ENCODE measurements around the gene MYPN. TPM values are rescaled to one million over a fixed set of nuclear protein-coding genes. Genes with fewer than 3 reads are reported as not detected.
"Not testable (repeated sequence)": the region's sequence is repeated elsewhere in the genome, so short reads cannot be mapped to it uniquely, and the experiment has no call there.

The MYPN gene
- total RNA-seq, 2 donors from 2014 or later: not detected

- no peak for ATAC-seq (replicated peaks in 1 of 2)
- no peaks in the 10 kb centered on the region for H3K4me1 Mint-ChIP-seq (ENCODE audit: low read depth)
- H3K27ac Mint-ChIP-seq: no peak overlapping the region
- H3K27me3 Mint-ChIP-seq (ENCODE audit: low read depth): no peaks in the 10 kb centered on the region
- H3K36me3 Mint-ChIP-seq (ENCODE audit: insufficient read depth in 2 of 2): no peaks in the 10 kb centered on the region
- DNase-seq: no peak
- no peaks in the 10 kb centered on the region for H3K9me3 Mint-ChIP-seq
- no peak overlapping the region for H3K4me3 Mint-ChIP-seq
These were observed 36.8 kb downstream of the MYPN start for GRCh38 chr10:68146133-68146532.

- ATAC-seq (replicated peaks in 1 of 2) (peak in 1 of 2 donors; percentile 55), DNase-seq (no peak)
- Mint-ChIP-seq H3K4me3 (no peak overlapping the region), H3K27ac (no peak overlapping the region), H3K9me3 (no peaks in the 10 kb centered on the region), H3K27me3 (ENCODE audit: low read depth) (peaks cover 5% of the 10 kb centered on the region), H3K36me3 (ENCODE audit: insufficient read depth in 2 of 2) (no peaks in the 10 kb centered on the region), H3K4me1 (ENCODE audit: low read depth) (peaks cover 9% of the 10 kb centered on the region)
These were observed 42.2 kb downstream of the MYPN start for GRCh38 chr10:68151453-68151852.

GRCh38 chr10:68153473-68154210 lies 44.4 kb downstream of the MYPN start:
- H3K4me1 Mint-ChIP-seq (ENCODE audit: low read depth): peaks cover 9% of the 10 kb centered on the region
- peak; percentile 31 to 60 for ATAC-seq (replicated peaks in 1 of 2)

GRCh38 chr10:68154211-68154497 lies 44.9 kb downstream of the MYPN start:
- peaks cover 5% of the 10 kb centered on the region for H3K27me3 Mint-ChIP-seq (ENCODE audit: low read depth)
- peaks cover 9% of the 10 kb centered on the region for H3K4me1 Mint-ChIP-seq (ENCODE audit: low read depth)
- no peak overlapping the region for H3K27ac Mint-ChIP-seq

More at GRCh38 chr10:68153473-68154210, 44.4 kb downstream of the MYPN start:
- Mint-ChIP-seq H3K4me3 (no peak overlapping the region), H3K27ac (no peak overlapping the region), H3K9me3 (no peaks in the 10 kb centered on the region), H3K27me3 (ENCODE audit: low read depth) (peaks cover 5% of the 10 kb centered on the region), H3K36me3 (ENCODE audit: insufficient read depth in 2 of 2) (no peaks in the 10 kb centered on the region)
- DNase-seq: no peak

GRCh38 chr10:68155615-68156210 lies 46.4 kb downstream of the MYPN start:
- Mint-ChIP-seq H3K4me3 (no peak overlapping the region), H3K27me3 (ENCODE audit: low read depth) (peaks cover 5% of the 10 kb centered on the region), H3K36me3 (ENCODE audit: insufficient read depth in 2 of 2) (no peaks in the 10 kb centered on the region), H3K9me3 (no peaks in the 10 kb centered on the region), H3K4me1 (ENCODE audit: low read depth) (peaks cover 9% of the 10 kb centered on the region), H3K27ac (no peak overlapping the region)
- DNase-seq (no peak), ATAC-seq (replicated peaks in 1 of 2) (no peak)

More at GRCh38 chr10:68154211-68154497, 44.9 kb downstream of the MYPN start:
- H3K36me3 Mint-ChIP-seq (ENCODE audit: insufficient read depth in 2 of 2): no peaks in the 10 kb centered on the region
- ATAC-seq (replicated peaks in 1 of 2) (no peak), DNase-seq (no peak)
- no peak overlapping the region for H3K4me3 Mint-ChIP-seq
- no peaks in the 10 kb centered on the region for H3K9me3 Mint-ChIP-seq

GRCh38 chr10:68156373-68157185 lies 47.3 kb downstream of the MYPN start:
- peak; percentile 52 to 55 for DNase-seq
- Mint-ChIP-seq H3K4me1 (ENCODE audit: low read depth) (peaks cover 14% of the 10 kb centered on the region), H3K4me3 (no peak overlapping the region), H3K27me3 (ENCODE audit: low read depth) (peaks cover 5% of the 10 kb centered on the region), H3K27ac (no peak overlapping the region), H3K36me3 (ENCODE audit: insufficient read depth in 2 of 2) (no peaks in the 10 kb centered on the region), H3K9me3 (no peaks in the 10 kb centered on the region)
- peak; percentile 47 to 54 for ATAC-seq (replicated peaks in 1 of 2)

- H3K4me3 Mint-ChIP-seq; DNase-seq; ATAC-seq (replicated peaks in 1 of 2); H3K27ac Mint-ChIP-seq; H3K27me3 Mint-ChIP-seq (ENCODE audit: low read depth); H3K36me3 Mint-ChIP-seq (ENCODE audit: insufficient read depth in 2 of 2); H3K9me3 Mint-ChIP-seq: not testable (repeated sequence)
- H3K4me1 Mint-ChIP-seq (ENCODE audit: low read depth): peaks cover 14% of the 10 kb centered on the region
These were observed 48.2 kb downstream of the MYPN start for GRCh38 chr10:68157522-68157921.

- no peak for ATAC-seq (replicated peaks in 1 of 2)
- H3K36me3 Mint-ChIP-seq (ENCODE audit: insufficient read depth in 2 of 2): no peaks in the 10 kb centered on the region
- no peak for DNase-seq
- H3K4me3 Mint-ChIP-seq: no peak overlapping the region
- H3K27ac Mint-ChIP-seq: no peak overlapping the region
- H3K27me3 Mint-ChIP-seq (ENCODE audit: low read depth): peaks cover 5% of the 10 kb centered on the region
- H3K9me3 Mint-ChIP-seq: no peaks in the 10 kb centered on the region
- peaks cover 14% of the 10 kb centered on the region for H3K4me1 Mint-ChIP-seq (ENCODE audit: low read depth)
These were observed 48.7 kb downstream of the MYPN start for GRCh38 chr10:68158031-68158430.

- peak in 1 of 2 donors; percentile 16 for DNase-seq
- peak overlapping the region; percentile 25 for H3K27ac Mint-ChIP-seq
- peak overlapping the region; percentile 21 to 23 for H3K4me3 Mint-ChIP-seq
- ATAC-seq (replicated peaks in 1 of 2): peak; percentile 97 to 98
- H3K4me1 Mint-ChIP-seq (ENCODE audit: low read depth): peaks cover 13% of the 10 kb centered on the region
- no peaks in the 10 kb centered on the region for H3K36me3 Mint-ChIP-seq (ENCODE audit: insufficient read depth in 2 of 2)
- H3K27me3 Mint-ChIP-seq (ENCODE audit: low read depth): no peaks in the 10 kb centered on the region
- H3K9me3 Mint-ChIP-seq: no peaks in the 10 kb centered on the region
These were observed 54.4 kb downstream of the MYPN start for GRCh38 chr10:68163735-68164134.

GRCh38 chr10:68165643-68166042 lies 56.4 kb downstream of the MYPN start:
- ATAC-seq (replicated peaks in 1 of 2) (no peak), DNase-seq (no peak)
- Mint-ChIP-seq H3K27ac (no peak overlapping the region), H3K4me1 (ENCODE audit: low read depth) (peaks cover 13% of the 10 kb centered on the region), H3K27me3 (ENCODE audit: low read depth) (no peaks in the 10 kb centered on the region), H3K4me3 (no peak overlapping the region), H3K36me3 (ENCODE audit: insufficient read depth in 2 of 2) (no peaks in the 10 kb centered on the region), H3K9me3 (no peaks in the 10 kb centered on the region)

- no peak for DNase-seq
- Mint-ChIP-seq H3K27ac (no peak overlapping the region), H3K9me3 (no peaks in the 10 kb centered on the region), H3K4me3 (no peak overlapping the region), H3K27me3 (ENCODE audit: low read depth) (no peaks in the 10 kb centered on the region), H3K36me3 (ENCODE audit: insufficient read depth in 2 of 2) (no peaks in the 10 kb centered on the region), H3K4me1 (ENCODE audit: low read depth) (peaks cover 8% of the 10 kb centered on the region)
- ATAC-seq (replicated peaks in 1 of 2): no peak
These were observed 57.7 kb downstream of the MYPN start for GRCh38 chr10:68166871-68167585.

GRCh38 chr10:68167586-68168189 lies 58.4 kb downstream of the MYPN start:
- Mint-ChIP-seq H3K27me3 (ENCODE audit: low read depth) (no peaks in the 10 kb centered on the region), H3K4me3 (no peak overlapping the region), H3K27ac (no peak overlapping the region), H3K9me3 (no peaks in the 10 kb centered on the region), H3K36me3 (ENCODE audit: insufficient read depth in 2 of 2) (no peaks in the 10 kb centered on the region), H3K4me1 (ENCODE audit: low read depth) (peaks cover 8% of the 10 kb centered on the region)
- no peak for ATAC-seq (replicated peaks in 1 of 2)
- no peak for DNase-seq

Measured in activated T-cell treated with anti-CD3 and anti-CD28 coated beads, Interleukin-2, amount 50 U/mL, for 72 hours (primary cell).